Measurements from ENCODE around the gene GMEB2. TPM values are rescaled to one million over a fixed set of nuclear protein-coding genes. Genes with fewer than 3 reads are reported as not detected.

GMEB2 gene
- total and polyA plus RNA-seq, 10 of the 15 experiments (the other 5 are each of a cell fraction or from before 2014, with no cell fraction given), result 0.08 to 15.1 (median 6.9) TPM

DNA sequence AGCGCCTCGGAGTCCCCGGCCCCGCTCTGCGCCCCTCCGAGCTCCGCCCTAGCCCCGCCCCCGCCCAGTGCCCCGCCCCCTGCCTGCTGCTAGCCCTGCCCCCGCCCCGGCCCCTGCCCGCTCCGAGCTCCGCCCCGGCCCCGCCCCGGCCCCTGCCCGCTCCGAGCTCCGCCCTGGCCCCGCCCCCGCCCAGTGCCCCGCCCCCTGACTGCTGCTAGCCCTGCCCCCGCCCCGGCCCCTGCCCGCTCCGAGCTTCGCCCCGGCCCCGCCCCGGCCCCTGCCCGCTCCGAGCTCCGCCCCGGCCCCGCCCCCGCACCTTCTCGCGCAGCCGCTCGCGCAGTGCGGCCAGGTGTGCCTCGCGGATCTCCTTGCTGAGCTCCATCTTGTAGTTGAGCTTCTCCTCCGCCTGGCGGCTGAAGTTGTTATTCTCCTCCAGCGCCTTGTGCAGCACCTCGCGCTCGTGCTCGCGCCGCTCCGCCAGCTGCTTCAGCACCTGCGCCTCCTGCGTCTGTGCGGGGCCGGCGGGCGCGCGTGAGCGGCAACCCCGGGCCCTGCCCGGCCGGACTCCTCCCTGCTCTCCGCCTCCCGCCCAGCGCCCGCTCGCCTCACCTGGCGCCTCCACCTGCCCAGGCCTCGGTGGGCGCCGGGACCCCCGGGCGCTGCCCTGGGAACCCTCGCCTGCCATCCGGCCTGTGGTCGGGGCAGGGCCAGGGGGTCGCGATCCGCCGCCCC lies 15.1 kb upstream of the GMEB2 start (continued):
- TF ChIP-seq, protein P1, sequence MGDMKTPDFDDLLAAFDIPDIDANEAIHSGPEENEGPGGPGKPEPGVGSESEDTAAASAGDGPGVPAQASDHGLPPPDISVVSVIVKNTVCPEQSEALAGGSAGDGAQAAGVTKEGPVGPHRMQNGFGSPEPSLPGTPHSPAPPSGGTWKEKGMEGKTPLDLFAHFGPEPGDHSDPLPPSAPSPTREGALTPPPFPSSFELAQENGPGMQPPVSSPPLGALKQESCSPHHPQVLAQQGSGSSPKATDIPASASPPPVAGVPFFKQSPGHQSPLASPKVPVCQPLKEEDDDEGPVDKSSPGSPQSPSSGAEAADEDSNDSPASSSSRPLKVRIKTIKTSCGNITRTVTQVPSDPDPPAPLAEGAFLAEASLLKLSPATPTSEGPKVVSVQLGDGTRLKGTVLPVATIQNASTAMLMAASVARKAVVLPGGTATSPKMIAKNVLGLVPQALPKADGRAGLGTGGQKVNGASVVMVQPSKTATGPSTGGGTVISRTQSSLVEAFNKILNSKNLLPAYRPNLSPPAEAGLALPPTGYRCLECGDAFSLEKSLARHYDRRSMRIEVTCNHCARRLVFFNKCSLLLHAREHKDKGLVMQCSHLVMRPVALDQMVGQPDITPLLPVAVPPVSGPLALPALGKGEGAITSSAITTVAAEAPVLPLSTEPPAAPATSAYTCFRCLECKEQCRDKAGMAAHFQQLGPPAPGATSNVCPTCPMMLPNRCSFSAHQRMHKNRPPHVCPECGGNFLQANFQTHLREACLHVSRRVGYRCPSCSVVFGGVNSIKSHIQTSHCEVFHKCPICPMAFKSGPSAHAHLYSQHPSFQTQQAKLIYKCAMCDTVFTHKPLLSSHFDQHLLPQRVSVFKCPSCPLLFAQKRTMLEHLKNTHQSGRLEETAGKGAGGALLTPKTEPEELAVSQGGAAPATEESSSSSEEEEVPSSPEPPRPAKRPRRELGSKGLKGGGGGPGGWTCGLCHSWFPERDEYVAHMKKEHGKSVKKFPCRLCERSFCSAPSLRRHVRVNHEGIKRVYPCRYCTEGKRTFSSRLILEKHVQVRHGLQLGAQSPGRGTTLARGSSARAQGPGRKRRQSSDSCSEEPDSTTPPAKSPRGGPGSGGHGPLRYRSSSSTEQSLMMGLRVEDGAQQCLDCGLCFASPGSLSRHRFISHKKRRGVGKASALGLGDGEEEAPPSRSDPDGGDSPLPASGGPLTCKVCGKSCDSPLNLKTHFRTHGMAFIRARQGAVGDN (IDR thresholded peaks at IDR 0.05), result no peak
- TF ChIP-seq, protein P2, sequence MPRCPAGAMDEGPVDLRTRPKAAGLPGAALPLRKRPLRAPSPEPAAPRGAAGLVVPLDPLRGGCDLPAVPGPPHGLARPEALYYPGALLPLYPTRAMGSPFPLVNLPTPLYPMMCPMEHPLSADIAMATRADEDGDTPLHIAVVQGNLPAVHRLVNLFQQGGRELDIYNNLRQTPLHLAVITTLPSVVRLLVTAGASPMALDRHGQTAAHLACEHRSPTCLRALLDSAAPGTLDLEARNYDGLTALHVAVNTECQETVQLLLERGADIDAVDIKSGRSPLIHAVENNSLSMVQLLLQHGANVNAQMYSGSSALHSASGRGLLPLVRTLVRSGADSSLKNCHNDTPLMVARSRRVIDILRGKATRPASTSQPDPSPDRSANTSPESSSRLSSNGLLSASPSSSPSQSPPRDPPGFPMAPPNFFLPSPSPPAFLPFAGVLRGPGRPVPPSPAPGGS (IDR thresholded peaks at IDR 0.05; ENCODE audit: borderline replicate concordance, insufficient read depth, low read depth, low read length, poor library complexity, severe bottlenecking), result no peak
- TF ChIP-seq NR2F1 (conservative IDR thresholded peaks at IDR 0.05) (peak; percentile 35; the same call in 1 of the 2 replicates), RCOR1 (conservative IDR thresholded peaks at IDR 0.05; ENCODE audit: low read depth, low read length) (no peak), HDGF (IDR thresholded peaks at IDR 0.05) (no peak), CBX5 (IDR thresholded peaks at IDR 0.05; ENCODE audit: low read depth) (no peak), NFYB (IDR thresholded peaks at IDR 0.05; ENCODE audit: insufficient read depth, low read depth, low read length) (no peak), ZNF217 (IDR thresholded peaks at IDR 0.05) (peak; percentile 40; the same call in 1 of the 2 replicates)
